Medulla oblongata (tissue), 1 donor: Measurements from ENCODE around the gene THRB.

Experiments used
- DNase-seq: peaks from one replicate; pipeline ENCODE4 v3.0.0-alpha.2; 2015; ENCODE audit errors: extremely low spot score

Gene THRB

DNA sequence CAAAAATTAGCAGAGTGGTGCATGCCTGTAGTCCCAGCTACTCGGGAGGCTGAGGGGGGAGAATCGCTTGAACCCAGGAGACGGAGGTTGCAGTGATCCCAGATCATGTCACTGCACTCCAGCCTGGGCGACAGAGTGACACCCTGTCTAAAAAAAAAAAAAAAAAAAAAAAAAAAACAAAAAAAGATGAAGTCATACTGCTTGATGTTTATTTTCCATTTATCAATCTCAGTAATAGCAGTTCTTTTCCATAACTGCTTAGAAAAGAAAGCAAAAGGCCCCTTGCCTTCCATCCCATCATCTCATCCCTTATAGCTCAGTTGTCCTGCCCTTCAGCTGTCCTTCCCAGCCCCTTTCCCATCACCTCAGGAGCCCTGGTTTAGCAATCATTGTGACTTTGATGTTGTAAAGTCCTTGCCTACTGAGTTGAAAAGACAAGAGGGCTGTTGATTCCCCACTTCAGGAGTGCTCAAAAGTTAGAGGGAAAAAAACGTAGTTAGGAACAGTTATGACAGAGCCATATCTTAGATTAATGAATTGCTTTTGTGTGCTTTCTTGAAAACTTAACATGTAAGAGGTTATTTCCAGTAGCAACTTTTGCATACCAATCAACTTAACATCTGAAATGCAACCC lies 18.0 kb upstream of the THRB start:
- no peak for DNase-seq

GRCh38 chr3:24510030-24510648 lies 15.5 kb upstream of the THRB start:
- DNase-seq = no peak

GRCh38 chr3:24508423-24508839 lies 13.8 kb upstream of the THRB start:
- no peak for DNase-seq

DNA sequence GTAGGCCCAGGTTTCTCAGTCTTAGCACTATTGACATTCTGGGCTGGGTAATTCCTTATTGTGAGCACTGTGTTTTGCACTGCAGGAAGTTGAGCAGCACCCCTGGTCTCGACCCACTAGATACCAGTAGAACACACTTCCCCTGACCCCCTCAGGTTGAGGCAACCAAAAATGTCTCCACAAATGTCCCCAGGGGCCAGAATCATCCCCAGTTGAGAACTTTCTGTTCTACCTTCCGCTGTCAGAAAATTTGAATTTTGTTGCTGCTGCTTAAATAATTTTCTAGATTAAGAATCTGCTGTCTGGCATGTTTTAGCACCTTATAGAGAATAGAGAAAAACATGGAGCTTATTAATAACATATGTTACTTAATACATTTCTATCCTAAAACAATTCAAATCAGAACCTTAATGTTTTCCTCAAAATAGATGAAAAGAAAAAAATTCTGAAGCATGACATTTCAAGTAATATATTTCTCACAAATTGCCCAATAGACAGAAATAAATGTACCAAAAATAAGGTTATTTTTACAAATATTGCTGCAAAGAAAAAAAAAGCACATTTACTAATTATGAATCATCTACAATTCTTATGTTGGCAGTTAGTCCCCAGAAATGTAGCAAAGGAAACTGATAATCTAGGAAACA lies 13.2 kb upstream of the THRB start:
- no peak for DNase-seq

DNA sequence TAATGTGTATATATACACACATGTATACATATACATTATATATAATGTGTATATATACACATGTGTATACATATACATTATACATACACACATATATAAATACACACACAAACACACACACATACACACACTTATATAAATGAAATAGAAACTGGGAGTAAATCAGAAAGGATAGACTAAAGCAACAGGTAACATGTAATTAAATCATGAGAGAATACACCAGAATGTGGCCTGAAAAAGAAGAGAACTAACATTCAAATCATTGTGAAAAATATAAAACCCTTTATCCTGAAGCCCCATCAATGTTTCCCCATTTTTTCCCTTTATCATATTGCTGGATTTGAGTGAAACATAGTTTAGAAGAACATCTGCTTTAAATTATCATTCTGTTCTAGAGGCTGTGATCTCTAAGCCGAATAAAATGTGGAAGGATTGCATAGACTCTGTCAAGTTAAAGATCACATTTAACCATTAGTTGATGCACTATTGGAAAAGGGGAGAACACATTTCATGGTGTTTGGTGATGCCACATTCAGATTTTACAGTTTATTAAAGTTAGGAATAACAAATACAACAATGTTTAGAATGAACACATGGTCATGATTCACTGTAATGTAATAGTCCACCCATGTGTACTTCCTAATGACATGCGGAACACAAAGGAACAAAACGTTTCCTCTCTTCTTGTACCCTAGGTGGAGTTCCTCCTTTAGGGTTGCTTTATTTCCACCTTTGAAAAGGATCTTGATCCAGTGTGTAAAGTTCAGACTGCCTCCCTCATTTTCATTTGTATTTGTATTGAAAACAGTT lies 12.5 kb upstream of the THRB start:
- DNase-seq = no peak

GRCh38 chr3:24505691-24506550 lies 11.3 kb upstream of the THRB start:
- DNase-seq = no peak

DNA sequence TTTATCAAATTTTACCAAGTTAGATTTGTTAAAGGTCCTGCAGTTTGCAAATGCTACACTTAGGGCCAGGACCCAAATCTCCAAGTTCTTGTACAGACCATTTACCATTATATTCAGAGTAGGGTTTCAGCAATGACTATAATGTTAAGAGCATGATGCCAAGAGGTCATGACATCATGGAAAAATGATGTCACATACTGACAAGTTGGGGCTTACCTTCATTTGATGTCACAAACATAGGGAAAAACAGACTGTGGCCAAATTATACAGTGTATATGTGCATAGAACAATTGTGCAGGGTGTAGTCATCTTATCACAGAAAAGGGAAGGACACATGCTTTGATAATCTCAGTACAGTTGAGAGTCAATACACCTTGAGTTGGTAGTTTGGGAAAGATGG lies 10.1 kb upstream of the THRB start:
- DNase-seq = no peak

DNA sequence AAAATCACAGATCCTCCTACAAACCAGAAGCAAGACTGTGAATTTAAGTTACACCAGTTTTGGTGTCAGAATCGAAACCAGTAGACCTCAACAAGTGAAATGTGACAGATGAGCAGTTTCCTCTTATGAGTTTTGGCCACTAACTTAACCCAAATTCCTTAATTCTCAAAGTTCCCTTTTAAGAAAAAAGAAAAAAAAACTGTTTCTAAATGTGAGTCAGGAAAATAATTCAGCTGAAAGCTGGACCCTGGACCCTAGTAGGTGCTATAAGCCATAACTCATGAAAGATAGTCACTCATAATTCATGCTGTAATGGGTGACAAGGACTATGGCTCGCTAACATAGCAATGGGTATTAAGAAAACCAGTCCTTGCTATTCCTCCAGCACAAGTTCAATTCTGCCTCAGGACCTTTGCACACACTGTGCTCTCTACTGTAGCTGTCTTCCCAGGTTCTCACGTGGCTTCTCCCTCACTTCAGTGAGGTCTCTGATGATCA lies 9.0 kb upstream of the THRB start:
- peak; percentile 49 for DNase-seq

DNA sequence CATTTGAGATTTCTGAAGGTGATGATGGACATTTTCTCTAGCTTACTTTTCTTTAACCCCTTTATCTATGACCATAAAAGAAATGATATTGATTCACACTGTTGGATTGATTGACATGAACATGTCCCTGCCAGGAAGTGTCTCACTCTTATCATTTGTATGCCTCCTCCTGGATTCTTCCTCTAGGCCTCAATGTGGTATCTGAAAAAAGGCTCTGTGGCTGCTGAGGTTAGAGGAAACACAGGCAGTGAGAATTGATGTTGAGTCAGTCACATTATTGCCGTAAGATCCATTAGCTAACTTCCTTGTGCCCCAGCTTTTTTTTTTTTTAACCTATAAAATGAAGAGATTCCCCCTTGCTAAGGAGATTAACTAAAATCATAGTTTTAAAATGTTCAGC lies 8.0 kb upstream of the THRB start:
- no peak for DNase-seq

- no peak for DNase-seq
Observed at GRCh38 chr3:24500806-24501205, 6.2 kb upstream of the THRB start.

GRCh38 chr3:24499991-24500390 lies 5.3 kb upstream of the THRB start:
- no peak for DNase-seq

- DNase-seq = no peak
Observed at GRCh38 chr3:24498796-24499195, 4.1 kb upstream of the THRB start.

DNA sequence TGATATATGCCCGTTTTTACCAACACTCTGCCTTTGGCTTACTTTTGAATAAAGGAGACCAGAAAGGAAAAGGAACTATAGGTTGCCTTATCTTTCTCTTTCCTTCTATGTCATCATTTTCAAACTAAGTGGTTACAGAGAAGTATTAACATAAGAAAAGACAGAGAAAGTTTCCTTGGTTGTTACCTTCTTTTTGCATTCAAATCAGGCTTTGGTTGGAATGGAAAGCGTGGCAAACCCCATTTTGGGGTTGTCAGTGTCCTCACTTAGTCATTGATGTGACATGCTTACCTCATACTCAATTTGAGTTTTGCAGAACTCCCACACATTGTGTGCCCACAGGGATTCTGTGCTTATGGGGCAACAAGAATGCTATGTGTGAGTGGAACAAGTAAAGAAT lies 3.7 kb upstream of the THRB start:
- DNase-seq = no peak

DNA sequence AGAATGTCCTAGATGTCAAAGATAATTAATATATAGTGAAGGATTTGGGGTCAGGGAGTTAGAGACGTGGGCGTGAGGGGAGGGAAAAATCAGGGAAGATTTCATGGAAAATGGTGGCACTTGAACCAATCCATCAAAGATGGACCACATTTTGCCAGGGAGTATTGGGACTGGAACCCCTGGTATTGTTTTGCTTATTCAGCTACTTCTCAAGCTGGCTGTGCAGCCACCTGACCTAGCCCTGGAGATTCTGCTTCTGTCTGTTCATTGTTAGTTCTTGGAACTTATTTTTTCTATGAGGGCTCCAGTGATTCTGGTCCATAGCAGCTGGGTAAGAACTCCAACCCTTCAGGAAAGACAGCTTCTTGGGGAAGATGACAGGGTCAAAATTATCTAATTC lies 3.3 kb upstream of the THRB start:
- no peak for DNase-seq

DNA sequence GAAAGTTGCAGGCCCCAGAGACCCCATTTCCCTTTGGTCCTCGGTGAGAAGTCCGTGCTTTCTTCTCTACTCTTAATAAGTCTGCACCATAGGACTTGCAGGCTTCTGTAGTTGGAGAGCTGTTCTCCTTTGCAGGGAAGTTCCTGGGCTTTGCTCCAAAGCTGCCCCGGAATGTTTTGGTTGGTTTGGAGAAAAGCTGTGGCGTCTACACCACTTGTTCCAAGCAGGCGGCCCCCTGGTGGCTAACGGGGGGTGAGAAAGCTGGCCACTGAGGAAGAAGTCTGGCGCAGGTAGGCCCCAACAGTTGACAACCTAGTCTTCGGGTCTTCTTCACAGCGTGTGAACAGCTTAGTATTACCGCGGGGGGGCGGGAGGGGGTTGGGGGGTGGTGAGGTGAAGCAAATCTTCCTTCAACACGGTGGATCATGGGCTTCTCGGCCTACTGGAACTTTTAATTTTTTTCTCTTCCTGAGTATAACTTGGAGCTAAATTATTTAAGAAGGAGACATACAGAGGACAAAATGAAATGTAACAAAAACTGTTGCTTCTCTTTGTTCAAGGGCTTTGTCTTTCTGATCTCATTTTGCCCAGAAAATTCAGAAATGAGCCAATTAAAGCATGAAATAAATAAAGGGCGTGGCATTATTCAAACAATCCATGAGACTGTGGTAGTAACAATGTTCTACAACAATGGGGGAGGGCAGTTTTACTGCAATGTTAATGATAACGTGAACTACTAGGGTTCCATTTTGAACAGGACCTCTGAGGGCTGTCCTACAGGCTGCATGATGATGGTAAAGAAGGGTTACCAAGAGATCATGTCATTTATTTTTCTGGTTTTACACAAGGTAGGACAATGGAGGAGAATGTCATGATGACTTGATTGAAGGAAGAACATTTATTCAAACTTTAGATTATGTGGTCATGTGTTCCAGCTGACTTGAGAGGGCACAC lies 2.2 kb upstream of the THRB start:
- DNase-seq = peak; percentile 60

GRCh38 chr3:24495326-24495994 lies 810 bp upstream of the THRB start:
- peak; percentile 44 for DNase-seq

GRCh38 chr3:24493746-24494617 lies 668 bp downstream of the THRB start:
- DNase-seq = peak; percentile 79

DNA sequence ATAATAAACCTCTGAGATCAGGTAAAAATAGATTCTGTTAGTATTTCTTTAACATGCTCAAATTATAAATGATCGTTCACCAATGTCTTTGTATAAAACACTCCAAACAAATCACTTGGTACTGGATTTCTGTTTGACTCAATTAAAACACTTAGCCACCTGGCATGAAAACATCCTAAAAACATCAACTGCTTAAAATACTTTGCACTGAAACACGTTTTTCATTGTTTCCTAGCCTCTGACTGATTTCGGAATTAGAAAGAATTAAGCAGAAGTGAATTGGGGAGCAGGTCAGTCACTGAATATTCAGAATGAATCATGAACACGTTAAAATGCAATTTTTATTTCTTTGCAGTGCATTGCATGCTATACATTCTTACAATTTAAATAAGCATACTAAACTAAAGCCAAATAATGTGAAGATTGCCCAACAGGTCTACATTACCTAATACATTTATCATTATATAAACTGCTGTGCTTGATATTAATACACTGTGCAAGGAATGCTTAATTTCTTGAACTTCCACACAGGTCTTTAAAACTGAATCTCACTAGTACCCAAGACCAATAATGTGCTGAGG lies 1.6 kb downstream of the THRB start:
- DNase-seq = no peak
